Measurements from ENCODE around the gene EXTL2. TPM values are rescaled to one million over a fixed set of nuclear protein-coding genes. Genes with fewer than 3 reads are reported as not detected.
"Not testable (repeated sequence)": the region's sequence is repeated elsewhere in the genome, so short reads cannot be mapped to it uniquely, and the experiment has no call there.

EXTL2 gene
- total RNA-seq, 2 experiments from 2014 or later: 4.1 to 5.7 TPM

DNA sequence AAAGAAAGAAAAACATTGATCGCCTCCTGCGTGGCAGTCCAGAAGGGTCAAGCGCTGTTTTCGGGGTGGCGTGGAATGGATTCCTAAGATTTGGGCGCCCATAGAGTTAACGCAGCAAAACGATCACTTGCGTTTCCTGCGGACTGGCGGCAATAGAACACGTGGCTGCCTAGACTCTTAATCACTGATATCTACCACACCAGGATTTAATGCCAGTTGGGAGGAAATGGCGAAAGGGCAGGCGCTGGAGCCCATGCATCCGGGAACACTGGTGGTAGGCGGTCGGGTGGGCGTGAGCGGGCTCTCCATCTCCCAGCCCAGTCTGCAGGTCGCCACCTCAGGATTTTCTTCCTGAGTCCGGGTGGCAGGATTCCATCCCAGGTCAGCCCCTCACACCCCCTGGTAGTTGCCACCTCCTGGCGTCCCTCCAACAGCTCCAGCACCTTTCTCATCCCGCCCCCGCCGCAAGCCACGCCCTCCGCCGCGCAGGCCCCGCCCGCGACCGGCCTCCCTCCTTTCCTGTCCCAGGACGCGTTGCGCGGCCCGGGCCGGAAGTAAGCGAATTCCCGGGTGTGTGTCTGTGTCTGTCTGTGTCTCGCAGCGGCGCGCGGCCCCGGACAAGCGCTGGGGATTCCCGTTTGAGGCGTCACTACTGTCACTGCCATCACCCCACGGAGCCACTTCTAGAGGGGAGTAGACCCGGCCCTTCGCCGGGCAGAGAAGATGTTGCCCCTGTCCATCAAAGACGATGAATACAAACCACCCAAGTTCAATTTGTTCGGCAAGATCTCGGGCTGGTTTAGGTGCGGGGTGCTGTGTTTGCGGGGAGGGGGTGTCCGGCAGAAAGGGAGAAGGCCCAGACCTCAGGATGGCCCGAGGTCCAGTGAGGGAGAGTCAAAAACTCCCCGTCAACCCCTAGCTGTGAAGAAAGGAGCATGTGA, 1.2 kb upstream of the EXTL2 start, which contains the start of gene SLC30A7:
Gene SLC30A7, plus strand, starts transcription at position 551 of the 941 bp plus-strand sequence. Its CDS starts 173 bp downstream, at position 724.
- peaks cover 49% of the 10 kb centered on the region for H3K36me3 Mint-ChIP-seq (ENCODE audit: low read depth)
- ChIA-PET POLR2A (interaction anchor here (0.8 to 2.1 kb wide), 18 partner anchors 9 to 858 kb away, joined by 3 to 9 read pairs (median 4); a partner anchor contains a TSS), CTCF (interaction anchor here (0.8 to 2.1 kb wide), 7 partner anchors 10 to 395 kb away, joined by 3 to 12 read pairs (median 5); no protein-coding TSS in a partner anchor)
- peak; percentile 97 for DNase-seq
- H3K9me3 Mint-ChIP-seq: peaks cover under 1% of the 10 kb centered on the region
- no peaks in the 10 kb centered on the region for H3K27me3 Mint-ChIP-seq
- peak within 1 kb of the TSS; percentile 99 for H3K27ac Mint-ChIP-seq
- TF ChIP-seq, protein P1, sequence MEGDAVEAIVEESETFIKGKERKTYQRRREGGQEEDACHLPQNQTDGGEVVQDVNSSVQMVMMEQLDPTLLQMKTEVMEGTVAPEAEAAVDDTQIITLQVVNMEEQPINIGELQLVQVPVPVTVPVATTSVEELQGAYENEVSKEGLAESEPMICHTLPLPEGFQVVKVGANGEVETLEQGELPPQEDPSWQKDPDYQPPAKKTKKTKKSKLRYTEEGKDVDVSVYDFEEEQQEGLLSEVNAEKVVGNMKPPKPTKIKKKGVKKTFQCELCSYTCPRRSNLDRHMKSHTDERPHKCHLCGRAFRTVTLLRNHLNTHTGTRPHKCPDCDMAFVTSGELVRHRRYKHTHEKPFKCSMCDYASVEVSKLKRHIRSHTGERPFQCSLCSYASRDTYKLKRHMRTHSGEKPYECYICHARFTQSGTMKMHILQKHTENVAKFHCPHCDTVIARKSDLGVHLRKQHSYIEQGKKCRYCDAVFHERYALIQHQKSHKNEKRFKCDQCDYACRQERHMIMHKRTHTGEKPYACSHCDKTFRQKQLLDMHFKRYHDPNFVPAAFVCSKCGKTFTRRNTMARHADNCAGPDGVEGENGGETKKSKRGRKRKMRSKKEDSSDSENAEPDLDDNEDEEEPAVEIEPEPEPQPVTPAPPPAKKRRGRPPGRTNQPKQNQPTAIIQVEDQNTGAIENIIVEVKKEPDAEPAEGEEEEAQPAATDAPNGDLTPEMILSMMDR (IDR thresholded peaks at IDR 0.05): no peak
- ATAC-seq: peak; percentile 77
- intact Hi-C loops (cut with micrococcal nuclease): no loop called here
- peaks cover 48% of the 10 kb centered on the region for H3K4me1 Mint-ChIP-seq (ENCODE audit: low read depth)
- peak within 1 kb of the TSS; percentile 98 for H3K4me3 Mint-ChIP-seq

GRCh38 chr1:100893718-100894117, 924 bp downstream of the EXTL2 start:
- intact Hi-C loops (cut with micrococcal nuclease): no loop called here
- DNase-seq (no peak), ATAC-seq (no peak)
- H3K27me3 Mint-ChIP-seq: no peaks in the 10 kb centered on the region
- CTCF ChIA-PET: interaction anchor here (1.1 to 2.1 kb wide), 2 partner anchors 25 to 464 kb away, joined by 3 to 7 read pairs; no protein-coding TSS in a partner anchor
- TF ChIP-seq, protein P1 (IDR thresholded peaks at IDR 0.05): no peak
- H3K9me3 Mint-ChIP-seq: peaks cover 18% of the 10 kb centered on the region
- H3K4me1 Mint-ChIP-seq (ENCODE audit: low read depth): peaks cover 40% of the 10 kb centered on the region
- H3K27ac Mint-ChIP-seq: peak overlapping the region; percentile 28
- peak overlapping the region; percentile 98 for H3K4me3 Mint-ChIP-seq
- peaks cover 51% of the 10 kb centered on the region for H3K36me3 Mint-ChIP-seq (ENCODE audit: low read depth)
- POLR2A ChIA-PET: no interaction called here

DNA sequence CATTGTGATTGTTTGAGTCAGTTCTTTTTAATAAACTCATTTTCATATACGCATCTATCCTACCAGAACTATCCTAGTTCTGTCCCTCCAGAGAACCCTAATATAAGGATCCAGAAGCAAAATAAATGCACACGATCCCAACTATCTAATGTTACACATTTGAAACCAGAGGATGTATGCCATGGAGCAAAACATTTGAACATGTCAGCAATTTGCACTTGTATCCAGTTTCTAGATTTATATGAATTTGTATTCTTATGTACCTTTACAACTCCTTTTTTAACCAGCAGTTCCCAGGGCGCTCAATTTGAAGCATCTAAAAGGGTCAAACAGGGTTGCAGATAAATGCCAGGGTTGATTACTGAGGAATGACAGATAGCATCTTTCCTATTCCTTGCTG, 2.1 kb downstream of the EXTL2 start:
- H3K4me1 Mint-ChIP-seq (ENCODE audit: low read depth): peaks cover 35% of the 10 kb centered on the region
- intact Hi-C loops (cut with micrococcal nuclease): no loop called here
- ChIA-PET CTCF (interaction anchor here (0.6 kb wide), 1 partner anchor 24 kb away, joined by 3 read pairs; no protein-coding TSS in a partner anchor), POLR2A (no interaction called here)
- no peak overlapping the region for H3K27ac Mint-ChIP-seq
- TF ChIP-seq, protein P1 (IDR thresholded peaks at IDR 0.05): no peak
- H3K9me3 Mint-ChIP-seq: peaks cover 20% of the 10 kb centered on the region
- ATAC-seq (no peak), DNase-seq (no peak)
- peak overlapping the region; percentile 98 for H3K4me3 Mint-ChIP-seq
- H3K27me3 Mint-ChIP-seq: no peaks in the 10 kb centered on the region
- peaks cover 47% of the 10 kb centered on the region for H3K36me3 Mint-ChIP-seq (ENCODE audit: low read depth)

GRCh38 chr1:100891380-100891779, 3.3 kb downstream of the EXTL2 start:
- POLR2A ChIA-PET: interaction anchor here (0.7 kb wide), 1 partner anchor 853 kb away, joined by 4 read pairs; no protein-coding TSS in a partner anchor
- Mint-ChIP-seq H3K27ac (no peak overlapping the region), H3K36me3 (ENCODE audit: low read depth) (peaks cover 37% of the 10 kb centered on the region), H3K9me3 (peaks cover 20% of the 10 kb centered on the region), H3K4me1 (ENCODE audit: low read depth) (peaks cover 31% of the 10 kb centered on the region), H3K4me3 (no peak overlapping the region), H3K27me3 (no peaks in the 10 kb centered on the region)
- TF ChIP-seq, protein P1 (IDR thresholded peaks at IDR 0.05): no peak
- CTCF ChIA-PET: no interaction called here
- intact Hi-C loops (cut with micrococcal nuclease): no loop called here
- DNase-seq (no peak), ATAC-seq (no peak)

- H3K27me3 Mint-ChIP-seq; H3K4me3 Mint-ChIP-seq; H3K27ac Mint-ChIP-seq; ATAC-seq; CTCF ChIA-PET; intact Hi-C loops (cut with micrococcal nuclease); DNase-seq: not testable (repeated sequence)
- Mint-ChIP-seq H3K36me3 (ENCODE audit: low read depth) (peaks cover 33% of the 10 kb centered on the region), H3K9me3 (peaks cover 20% of the 10 kb centered on the region), H3K4me1 (ENCODE audit: low read depth) (peaks cover 31% of the 10 kb centered on the region)
- POLR2A ChIA-PET: interaction anchor here (0.6 kb wide), 1 partner anchor 139 kb away, joined by 3 read pairs; no protein-coding TSS in a partner anchor
Observed at GRCh38 chr1:100889869-100890482, 4.7 kb downstream of the EXTL2 start.

DNA sequence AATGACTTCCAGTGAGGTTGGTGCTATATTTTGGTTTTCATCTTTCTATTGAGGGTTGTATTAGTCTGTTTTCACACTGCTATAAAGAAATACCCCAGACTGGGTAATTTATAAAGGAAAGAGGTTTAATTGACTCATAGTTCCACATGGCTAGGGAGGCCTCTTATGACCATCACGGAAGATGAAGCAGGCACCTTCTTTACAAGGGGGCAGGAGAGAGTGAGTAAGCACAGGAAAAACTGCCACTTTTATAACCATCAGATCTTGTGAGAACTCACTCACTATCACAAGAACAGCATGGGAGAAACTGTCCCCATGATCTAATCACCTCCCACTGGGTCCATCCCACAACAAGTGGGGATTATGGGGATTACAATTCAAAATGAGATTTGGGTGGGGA, 5.6 kb downstream of the EXTL2 start:
- POLR2A ChIA-PET; intact Hi-C loops (cut with micrococcal nuclease); H3K27me3 Mint-ChIP-seq; H3K4me3 Mint-ChIP-seq; CTCF ChIA-PET: not testable (repeated sequence)
- ATAC-seq (peak; percentile 67), DNase-seq (peak; percentile 10)
- peaks cover 29% of the 10 kb centered on the region for H3K4me1 Mint-ChIP-seq (ENCODE audit: low read depth)
- peaks cover 33% of the 10 kb centered on the region for H3K36me3 Mint-ChIP-seq (ENCODE audit: low read depth)
- H3K27ac Mint-ChIP-seq: peak overlapping the region; percentile 43
- peaks cover 20% of the 10 kb centered on the region for H3K9me3 Mint-ChIP-seq
